HG03432 (cell line): ENCODE data around the gene BMAL1.
A peak's percentile ranks its signal among the peaks of the same experiment; 100 is the strongest.

Experiments used
- ATAC-seq: cut with Tn5 transposase; IDR thresholded peaks from one replicate; pipeline ENCODE4 v1.9.1; 2021; ENCODE audit warnings: mild to moderate bottlenecking, moderate library complexity; ENCODE audit not compliant: unreplicated experiment

Gene BMAL1

DNA sequence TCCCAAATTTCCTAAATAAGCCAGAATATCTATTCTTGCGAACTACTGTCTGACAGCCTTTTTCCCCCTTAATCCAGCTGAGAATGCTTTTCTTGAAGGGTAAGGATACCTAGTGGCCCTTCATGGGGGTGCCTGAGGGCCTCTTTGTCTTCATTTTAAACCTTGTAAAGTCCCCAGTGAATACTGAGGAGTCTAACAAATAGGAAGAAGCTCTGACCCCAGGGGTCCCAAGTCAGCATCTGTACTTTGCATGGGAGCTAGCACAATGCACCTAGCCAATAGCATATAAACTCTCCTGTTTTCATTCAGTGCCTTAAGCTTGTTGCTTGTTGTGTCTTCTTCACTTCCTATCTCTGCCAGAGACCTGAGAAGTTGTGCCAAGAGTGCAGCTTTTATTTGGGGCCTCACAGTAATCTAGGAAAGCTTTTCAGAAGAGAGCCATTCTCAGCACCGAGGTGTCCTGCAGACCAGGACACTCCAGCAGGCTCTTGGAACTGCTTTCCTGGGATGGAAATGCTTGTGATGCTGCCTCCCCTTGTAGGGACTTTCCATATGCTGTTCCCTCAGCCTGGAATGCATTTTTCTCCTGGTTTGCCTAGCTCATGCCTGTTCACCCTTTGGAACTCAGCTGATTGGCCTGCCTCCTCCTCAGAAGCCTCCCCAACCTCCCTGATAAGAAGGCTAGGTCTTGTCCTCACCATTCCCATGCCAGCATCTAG, 37.2 kb downstream of the BMAL1 start:
- no peak for ATAC-seq

DNA sequence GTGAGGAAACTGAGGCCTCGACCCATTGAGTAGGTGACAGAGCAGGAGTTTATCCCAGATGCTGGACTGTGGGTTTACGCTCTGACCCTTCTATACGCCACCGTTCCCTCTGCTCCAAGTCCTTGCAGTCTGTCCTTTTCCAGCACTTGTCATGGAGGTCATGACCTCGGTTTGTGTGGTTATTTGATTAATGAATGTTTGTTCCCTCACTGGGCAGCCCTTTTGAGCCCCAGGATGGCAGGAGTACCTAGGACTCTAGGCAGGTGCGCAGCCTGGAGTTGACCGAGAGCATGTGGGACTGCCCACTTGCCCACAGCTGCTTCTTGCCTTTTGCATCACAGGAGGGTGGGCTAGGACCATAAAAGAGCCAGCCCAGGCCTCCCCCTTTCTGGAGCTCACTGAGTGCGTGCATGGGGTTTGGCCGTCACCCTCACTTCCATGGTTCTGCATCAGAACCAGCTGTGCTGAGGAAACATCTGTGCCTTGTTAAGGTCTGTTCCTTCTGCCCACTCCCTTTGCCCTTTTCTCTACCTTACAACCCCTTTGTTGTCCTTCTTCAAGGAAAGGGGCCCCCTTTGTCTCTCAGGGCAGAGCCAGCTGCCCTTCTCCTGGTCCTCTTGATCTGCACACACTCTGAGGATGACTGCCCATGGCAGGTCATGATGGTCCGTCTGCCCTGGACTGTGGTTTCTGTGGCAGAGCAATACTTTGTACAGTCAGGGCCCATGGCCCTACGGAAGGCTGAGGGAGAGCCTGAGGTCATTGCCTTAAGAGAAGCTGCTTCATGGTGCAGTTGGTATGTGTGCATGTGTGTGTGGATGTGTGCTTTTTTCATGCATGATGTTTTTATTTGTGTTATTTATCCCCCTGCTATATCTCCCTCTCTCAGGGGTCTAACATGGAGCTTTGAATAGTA, 38.2 kb downstream of the BMAL1 start:
- peak; percentile 29 for ATAC-seq

- ATAC-seq, result peak; percentile 58
Observed at GRCh38 chr11:13316528-13316961, 39.0 kb downstream of the BMAL1 start.

- no peak for ATAC-seq
Observed at GRCh38 chr11:13317293-13318080, 39.9 kb downstream of the BMAL1 start.

- ATAC-seq, result peak; percentile 65
Observed at GRCh38 chr11:13318498-13319295, 41.1 kb downstream of the BMAL1 start.

GRCh38 chr11:13320688-13321087, 43.1 kb downstream of the BMAL1 start:
- no peak for ATAC-seq

DNA sequence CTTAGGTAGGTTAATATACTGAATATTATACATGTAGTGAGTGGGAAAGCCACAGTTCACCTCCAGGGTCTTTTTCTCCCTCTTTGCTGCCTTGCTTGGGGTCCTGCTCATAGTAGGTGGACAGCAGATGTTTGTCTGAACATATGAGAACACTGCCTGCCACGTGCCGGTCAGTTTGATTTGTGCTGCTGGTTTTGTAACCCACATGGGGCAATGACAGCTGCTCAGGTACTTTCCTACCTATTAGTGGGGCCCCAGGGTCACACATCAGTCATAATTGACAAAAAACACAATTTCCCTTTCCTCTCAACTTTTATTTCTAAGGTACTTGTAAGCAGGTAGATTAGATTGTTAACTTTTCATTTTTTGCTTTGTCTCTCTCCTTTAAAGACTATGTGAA, 43.8 kb downstream of the BMAL1 start:
- ATAC-seq, result no peak

- no peak for ATAC-seq
Observed at GRCh38 chr11:13324141-13324540, 46.6 kb downstream of the BMAL1 start.

DNA sequence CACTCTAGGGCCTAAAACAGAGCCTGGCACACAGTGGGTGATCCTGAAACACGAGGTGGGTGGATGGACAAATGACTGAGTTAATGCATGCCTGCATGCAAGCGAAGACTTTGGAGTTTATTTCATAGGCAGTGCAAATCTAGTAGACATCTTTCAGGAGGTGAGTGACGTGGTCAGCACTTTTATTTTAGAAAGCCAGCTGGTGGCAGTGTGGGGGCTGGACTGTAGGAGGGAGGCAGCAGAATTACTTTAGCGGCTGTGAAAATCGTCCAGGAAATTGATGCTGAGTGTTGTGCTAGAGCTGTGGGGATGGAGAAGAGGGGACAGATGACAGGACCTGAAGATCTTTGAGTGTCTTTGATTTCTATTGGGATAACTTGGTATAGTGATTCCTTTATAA, 47.1 kb downstream of the BMAL1 start:
- ATAC-seq, result no peak

- no peak for ATAC-seq
Observed at GRCh38 chr11:13327421-13327820, 49.8 kb downstream of the BMAL1 start.

DNA sequence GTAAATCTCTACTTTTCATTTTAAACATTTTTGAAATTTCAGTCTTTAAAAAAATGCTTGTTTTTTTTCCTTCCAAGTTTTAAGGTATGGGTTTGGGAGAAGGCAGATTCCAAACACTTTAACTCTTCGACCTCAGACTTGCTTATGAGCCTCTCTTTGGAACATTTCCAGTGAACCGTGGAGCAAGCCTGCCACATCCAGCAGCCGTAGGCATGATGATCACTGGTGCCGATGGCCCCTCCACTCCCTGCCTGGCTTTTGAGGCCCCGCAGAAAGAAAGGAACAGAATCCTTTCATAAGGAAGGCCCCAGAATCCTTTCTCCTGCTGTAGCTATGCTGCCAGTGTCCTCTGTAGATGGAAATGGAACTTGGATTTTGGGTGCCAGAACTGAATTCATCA, 50.7 kb downstream of the BMAL1 start:
- ATAC-seq, result no peak

GRCh38 chr11:13329670-13330356, 52.2 kb downstream of the BMAL1 start:
- no peak for ATAC-seq

- ATAC-seq, result no peak
Observed at GRCh38 chr11:13332124-13332523, 54.5 kb downstream of the BMAL1 start.

DNA sequence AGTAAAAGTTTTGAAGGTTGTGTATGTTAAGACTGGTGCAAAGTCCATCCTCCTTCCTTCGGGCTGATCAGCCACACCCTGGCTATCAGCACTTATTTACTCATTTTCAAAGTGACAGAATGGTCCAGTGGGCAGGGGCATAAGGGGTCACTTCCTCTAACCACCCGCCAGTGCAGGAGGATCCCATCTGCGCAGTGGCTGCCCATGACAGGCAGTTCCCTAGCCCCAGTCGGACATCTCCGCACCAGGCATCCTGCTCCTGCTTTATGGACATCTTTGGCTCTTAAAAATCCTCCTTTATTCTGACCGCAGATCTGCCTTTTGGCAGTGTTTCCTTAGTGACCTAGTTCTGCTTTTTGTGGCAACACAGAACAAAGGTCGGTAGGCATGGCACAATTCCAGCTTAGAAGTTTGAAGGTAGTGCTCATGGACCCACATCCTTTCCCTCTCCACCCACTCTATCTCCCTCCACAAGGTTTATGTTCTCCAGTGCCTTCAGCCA, 55.9 kb downstream of the BMAL1 start:
- peak; percentile 57 for ATAC-seq

DNA sequence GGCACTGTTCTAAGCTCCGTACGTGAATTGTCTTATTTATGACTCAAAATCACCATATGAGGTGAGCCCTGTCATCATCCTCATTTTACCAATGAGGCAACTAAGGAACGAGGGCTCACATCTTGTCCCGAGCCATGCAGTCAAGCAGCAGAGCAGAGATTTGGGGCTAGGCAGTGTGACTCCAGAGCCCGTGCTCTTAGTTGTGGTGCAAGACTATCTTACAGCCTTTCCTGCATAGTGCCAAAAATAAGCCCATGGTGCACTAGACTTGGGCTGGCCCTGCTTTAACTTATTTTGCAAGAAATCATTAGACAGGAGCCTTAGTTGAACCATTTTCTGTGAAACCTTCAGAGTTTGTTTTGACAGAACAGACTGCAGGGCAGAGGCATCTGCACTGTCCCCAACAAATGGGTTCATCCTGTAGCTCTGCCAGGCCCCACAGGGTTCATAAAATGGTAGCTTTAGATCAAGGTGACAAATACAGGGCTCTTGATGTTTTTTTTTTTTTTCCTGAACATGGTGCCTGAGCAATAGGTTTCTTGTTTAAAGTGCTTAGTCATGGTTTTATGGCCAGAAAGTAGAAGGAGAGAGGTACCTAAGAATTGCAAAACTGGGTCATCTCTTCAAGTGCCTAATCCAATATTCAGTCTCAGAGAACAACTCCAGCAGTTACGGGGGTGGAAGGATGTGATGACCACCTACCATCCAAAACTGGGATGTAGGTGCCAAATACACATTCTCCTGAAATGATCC, 56.6 kb downstream of the BMAL1 start:
- no peak for ATAC-seq

- ATAC-seq, result peak; percentile 26
Observed at GRCh38 chr11:13335319-13335718, 57.7 kb downstream of the BMAL1 start.

DNA sequence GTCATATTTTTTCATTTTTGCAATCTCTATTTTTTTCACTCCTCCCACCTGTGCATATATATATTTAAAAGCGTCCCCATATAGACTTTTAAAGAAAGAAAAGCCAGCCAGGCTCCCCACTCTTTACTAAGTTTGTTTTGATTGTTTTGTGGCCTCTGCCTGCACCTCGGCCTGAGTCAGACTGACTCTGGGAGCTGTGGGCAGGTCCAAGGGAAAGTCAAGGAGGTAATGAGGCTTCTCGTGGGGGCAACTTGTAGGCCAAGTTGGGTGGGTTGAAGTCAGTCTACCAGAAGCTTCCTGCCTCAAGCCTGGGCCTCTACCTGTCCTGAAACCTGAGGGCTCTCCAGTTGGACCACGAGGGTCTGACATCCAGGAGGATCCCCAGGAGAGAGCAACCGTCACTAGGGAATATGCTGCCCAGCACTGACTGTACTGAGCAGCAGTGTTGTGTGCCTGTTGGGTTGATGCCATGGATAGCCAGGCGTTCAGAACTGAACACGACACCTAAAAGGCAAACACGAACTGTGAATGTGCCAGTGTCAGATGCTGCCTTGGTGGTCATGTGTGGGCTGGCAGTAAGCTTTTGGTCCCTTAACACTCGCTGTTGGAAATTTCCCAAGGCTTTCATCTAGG, 58.8 kb downstream of the BMAL1 start:
- ATAC-seq, result no peak

DNA sequence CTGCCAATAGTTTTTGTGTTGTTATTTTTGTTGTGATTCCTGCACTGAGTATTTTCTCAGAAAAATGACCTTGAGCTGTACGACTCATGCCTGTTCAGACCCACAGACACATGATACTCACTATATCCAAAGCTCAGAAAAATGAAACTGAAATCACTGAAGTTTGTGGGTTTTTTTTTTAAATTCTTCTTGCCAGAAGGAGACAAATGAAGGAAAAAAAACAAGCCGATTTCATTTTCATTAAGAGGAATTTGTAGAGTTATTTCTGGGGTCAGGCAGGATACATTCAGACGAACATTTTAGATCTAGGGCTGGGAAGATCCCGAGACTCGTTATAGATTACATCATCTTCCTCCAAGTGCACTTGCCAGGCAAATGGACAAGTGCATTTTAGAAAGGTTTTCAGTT, 60.4 kb downstream of the BMAL1 start:
- peak; percentile 25 for ATAC-seq
